ENCODE results near the gene STPG4. TPM values are rescaled to one million over a fixed set of nuclear protein-coding genes. Genes with fewer than 3 reads are reported as not detected.
A peak's percentile ranks its signal among the peaks of the same experiment; 100 is the strongest.

The STPG4 gene
- polyA plus RNA-seq, 1 of the 3 experiments (the other 2 are of a cell fraction) = 0.20 TPM

DNA sequence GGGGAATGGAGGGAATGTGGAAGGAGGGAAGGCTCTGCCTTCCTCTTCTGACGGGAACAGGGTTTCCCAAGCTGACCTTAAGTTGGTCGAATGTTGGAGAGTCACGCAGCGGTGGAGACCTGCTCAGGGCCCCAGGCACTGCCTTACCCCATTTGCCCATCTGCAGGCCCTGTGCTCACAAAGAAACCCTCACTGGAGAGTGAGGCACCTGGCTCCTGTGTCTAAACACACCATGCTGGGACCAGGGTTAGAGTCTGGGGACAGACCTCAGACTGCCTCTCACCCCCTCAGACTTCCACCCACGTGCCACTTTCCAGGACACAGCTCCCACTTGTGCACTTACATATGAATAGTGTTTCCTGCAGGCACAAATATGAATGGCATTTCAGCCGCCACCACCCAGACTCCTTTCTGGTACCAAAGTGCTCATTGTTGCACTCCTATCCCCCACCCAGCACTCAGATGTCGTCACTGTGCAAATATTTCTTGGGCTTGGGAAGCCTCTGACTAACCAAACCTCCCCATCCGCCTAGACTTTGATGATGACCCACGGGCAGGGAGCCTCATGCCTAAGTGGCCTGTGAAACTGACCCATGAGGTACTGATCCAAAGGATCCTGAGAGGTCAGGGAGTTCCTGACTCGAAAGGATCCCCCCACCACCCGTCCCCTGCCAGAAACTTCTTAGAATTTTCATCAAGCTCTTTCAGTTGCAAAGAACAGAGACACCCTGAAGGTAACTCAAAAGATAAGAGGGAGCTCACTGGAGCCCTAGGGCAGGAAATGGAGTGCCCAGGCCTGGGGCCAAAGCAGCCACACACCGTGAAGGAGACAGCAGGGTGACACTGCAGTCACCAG lies 78.3 kb downstream of the STPG4 start (continued):
- TF ChIP-seq, protein P1, sequence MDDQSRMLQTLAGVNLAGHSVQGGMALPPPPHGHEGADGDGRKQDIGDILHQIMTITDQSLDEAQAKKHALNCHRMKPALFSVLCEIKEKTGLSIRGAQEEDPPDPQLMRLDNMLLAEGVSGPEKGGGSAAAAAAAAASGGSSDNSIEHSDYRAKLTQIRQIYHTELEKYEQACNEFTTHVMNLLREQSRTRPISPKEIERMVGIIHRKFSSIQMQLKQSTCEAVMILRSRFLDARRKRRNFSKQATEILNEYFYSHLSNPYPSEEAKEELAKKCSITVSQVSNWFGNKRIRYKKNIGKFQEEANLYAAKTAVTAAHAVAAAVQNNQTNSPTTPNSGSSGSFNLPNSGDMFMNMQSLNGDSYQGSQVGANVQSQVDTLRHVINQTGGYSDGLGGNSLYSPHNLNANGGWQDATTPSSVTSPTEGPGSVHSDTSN (IDR thresholded peaks at IDR 0.05) = peak; percentile 70
- TF ChIP-seq RAD21 (IDR thresholded peaks at IDR 0.05; ENCODE audit: low read length) (no peak), TCF12 (IDR thresholded peaks at IDR 0.05) (peak; percentile 89), GABPA (IDR thresholded peaks at IDR 0.05; ENCODE audit: low read depth) (0 out of 2 replicates have a peak, but pooled peaks have one; percentile 11)

DNA sequence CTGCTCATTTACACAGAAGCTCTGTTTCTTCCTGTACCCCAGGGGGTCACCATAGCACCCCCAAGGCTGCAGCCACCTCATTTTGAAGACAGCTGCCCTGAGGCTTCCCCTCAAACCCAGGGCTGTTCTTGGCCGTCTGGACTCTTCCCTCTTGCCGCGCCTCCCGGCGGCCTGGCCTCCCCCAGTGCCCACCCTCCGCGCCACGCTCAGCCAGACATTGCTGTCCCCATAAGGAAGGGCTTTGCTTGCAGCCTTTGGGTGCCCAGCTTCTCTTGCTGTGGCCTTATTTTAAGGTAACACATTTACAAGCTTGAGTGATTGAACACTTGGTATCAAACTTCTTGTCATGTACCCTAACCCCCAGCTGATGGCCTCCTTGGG lies 79.0 kb downstream of the STPG4 start:
- no peaks in the 10 kb centered on the region for H3K79me2 ChIP-seq (ENCODE audit: insufficient read depth)
- no peaks in the 10 kb centered on the region for H4K20me1 ChIP-seq (ENCODE audit: insufficient read depth)
- H3K9ac ChIP-seq = peak overlapping the region; percentile 65
- H3K9me3 ChIP-seq = no peaks in the 10 kb centered on the region
- ChIA-PET POLR2A (interaction anchor here (0.8 to 3.3 kb wide), 5 partner anchors 8 to 97 kb away, joined by 3 to 13 read pairs (median 4); no protein-coding TSS in a partner anchor), CTCF (interaction anchor here (0.7 to 2.6 kb wide), 5 partner anchors 8 to 247 kb away, joined by 3 to 9 read pairs (median 3); no protein-coding TSS in a partner anchor)
- H3F3A ChIP-seq (replicated peaks; ENCODE audit: insufficient read depth) = peaks cover 20% of the 10 kb centered on the region
- H3K4me1 ChIP-seq (ENCODE audit: control insufficient read depth in 1 of 2, insufficient read depth in 2 of 2, low read depth in 1 of 2, low read length in 1 of 2) = peaks cover 42 to 92% of the 10 kb centered on the region in 2 experiments
- 95% methylated on average over 8 of the region's 8 CpGs for WGBS (ENCODE audit: low lambda C conversion rate)
- no peaks in the 10 kb centered on the region for H3K9me2 ChIP-seq
- peak overlapping the region; percentile 11; the same call in 1 of the 2 replicates for H3K4me2 ChIP-seq
- no peak for TF ChIP-seq FOXJ3 (CRISPR knock-in tag; IDR thresholded peaks at IDR 0.05)
- TF ChIP-seq, protein P2, sequence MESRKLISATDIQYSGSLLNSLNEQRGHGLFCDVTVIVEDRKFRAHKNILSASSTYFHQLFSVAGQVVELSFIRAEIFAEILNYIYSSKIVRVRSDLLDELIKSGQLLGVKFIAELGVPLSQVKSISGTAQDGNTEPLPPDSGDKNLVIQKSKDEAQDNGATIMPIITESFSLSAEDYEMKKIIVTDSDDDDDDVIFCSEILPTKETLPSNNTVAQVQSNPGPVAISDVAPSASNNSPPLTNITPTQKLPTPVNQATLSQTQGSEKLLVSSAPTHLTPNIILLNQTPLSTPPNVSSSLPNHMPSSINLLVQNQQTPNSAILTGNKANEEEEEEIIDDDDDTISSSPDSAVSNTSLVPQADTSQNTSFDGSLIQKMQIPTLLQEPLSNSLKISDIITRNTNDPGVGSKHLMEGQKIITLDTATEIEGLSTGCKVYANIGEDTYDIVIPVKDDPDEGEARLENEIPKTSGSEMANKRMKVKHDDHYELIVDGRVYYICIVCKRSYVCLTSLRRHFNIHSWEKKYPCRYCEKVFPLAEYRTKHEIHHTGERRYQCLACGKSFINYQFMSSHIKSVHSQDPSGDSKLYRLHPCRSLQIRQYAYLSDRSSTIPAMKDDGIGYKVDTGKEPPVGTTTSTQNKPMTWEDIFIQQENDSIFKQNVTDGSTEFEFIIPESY (IDR thresholded peaks at IDR 0.05; ENCODE audit: borderline replicate concordance, low read depth) = no peak
- TF ChIP-seq GATA2 (CRISPR knock-in tag; IDR thresholded peaks at IDR 0.05) = no peak
- no peak for TF ChIP-seq NFIC (IDR thresholded peaks at IDR 0.05; ENCODE audit: borderline replicate concordance)
- no peak for TF ChIP-seq RAD21 (IDR thresholded peaks at IDR 0.05; ENCODE audit: low read length)
- no peak for TF ChIP-seq ELF1 (IDR thresholded peaks at IDR 0.05)
- TF ChIP-seq, protein P3, sequence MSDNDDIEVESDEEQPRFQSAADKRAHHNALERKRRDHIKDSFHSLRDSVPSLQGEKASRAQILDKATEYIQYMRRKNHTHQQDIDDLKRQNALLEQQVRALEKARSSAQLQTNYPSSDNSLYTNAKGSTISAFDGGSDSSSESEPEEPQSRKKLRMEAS (IDR thresholded peaks at IDR 0.05; ENCODE audit: low read depth) = no peak
- TF ChIP-seq, protein P4, sequence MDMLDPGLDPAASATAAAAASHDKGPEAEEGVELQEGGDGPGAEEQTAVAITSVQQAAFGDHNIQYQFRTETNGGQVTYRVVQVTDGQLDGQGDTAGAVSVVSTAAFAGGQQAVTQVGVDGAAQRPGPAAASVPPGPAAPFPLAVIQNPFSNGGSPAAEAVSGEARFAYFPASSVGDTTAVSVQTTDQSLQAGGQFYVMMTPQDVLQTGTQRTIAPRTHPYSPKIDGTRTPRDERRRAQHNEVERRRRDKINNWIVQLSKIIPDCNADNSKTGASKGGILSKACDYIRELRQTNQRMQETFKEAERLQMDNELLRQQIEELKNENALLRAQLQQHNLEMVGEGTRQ (IDR thresholded peaks at IDR 0.05; ENCODE audit: borderline replicate concordance, low read depth, low read length) = no peak
- TF ChIP-seq TEAD4 (IDR thresholded peaks at IDR 0.05; ENCODE audit: borderline replicate concordance, insufficient read depth) = no peak
- TF ChIP-seq JUND (IDR thresholded peaks at IDR 0.05) = no peak
- TF ChIP-seq EZH2phosphoT487 (IDR thresholded peaks at IDR 0.05; ENCODE audit: borderline replicate concordance, low read depth) = no peak
- no peaks in the 10 kb centered on the region for H3K36me3 ChIP-seq (replicated peaks in 1 of 2; ENCODE audit: control insufficient read depth in 1 of 2, insufficient read depth in 2 of 2, low read length in 1 of 2)
- H3K4me3 ChIP-seq (ENCODE audit: low read depth in 2 of 2, low read length in 1 of 2) = no peak overlapping the region
- no peaks in the 10 kb centered on the region for H3K27me3 ChIP-seq (ENCODE audit: insufficient read depth)
- H3K27ac ChIP-seq (ENCODE audit: low read depth in 2 of 2, low read length in 1 of 2) = peak overlapping the region; percentile 97 to 98
- DNase-seq = no peak
- H2AFZ ChIP-seq (ENCODE audit: low read depth) = no peak overlapping the region

All from SK-N-SH (cell line).